Pancreas (tissue), 10 donors: ENCODE measurements around the gene EXOSC7. TPM values are rescaled to one million over a fixed set of nuclear protein-coding genes. Genes with fewer than 3 reads are reported as not detected.

ENCODE experiments used
- ATAC-seq, 4 donors: fragments of 200-7000 bp; cut with Tn5 transposase; one replicate each; pipeline versions ENCODE4 v1.8.0 to v1.9.1; 2020; ENCODE audit warnings: mild to moderate bottlenecking in 4 of 4, moderate library complexity in 4 of 4
- DNase-seq, 6 donors: peaks; one replicate each; pipeline ENCODE4 v3.0.0-alpha.2; 2020
- FAIRE-seq: peaks from 2 replicates; lab custom pipeline; 2012; peaks lifted over from hg19 to GRCh38; lab: Jason Lieb, UNC
- H3K27ac ChIP-seq, 4 donors: fragments of 200-600 bp; sonication (generic); 1 replicate in 3 of 4; 2 replicates in 1 of 4; pipeline versions ENCODE4 v1.5.0 to v1.8.0; 2020
- H3K27me3 ChIP-seq, 4 donors: fragments of 200-600 bp; one replicate each; pipeline ENCODE4 v1.8.0; 2021
- H3K36me3 ChIP-seq, 3 donors: fragments of 200-600 bp; sonication (generic) in 1 of 3; one replicate each; pipeline versions ENCODE4 v1.5.0 to v1.8.0; 2020 to 2021
- H3K4me1 ChIP-seq, 3 donors: fragments of 200-600 bp; one replicate each; pipeline ENCODE4 v1.8.0; 2021
- H3K4me3 ChIP-seq, 4 donors: fragments of 200-600 bp; sonication (generic) in 2 of 4; one replicate each; pipeline versions ENCODE4 v1.5.0 to v1.8.0; 2020 to 2021
- H3K9me3 ChIP-seq, 4 donors: fragments of 200-600 bp; one replicate each; pipeline ENCODE4 v1.8.0; 2021
- CTCF ChIP-seq, 4 donors: fragments of 200-600 bp; sonication (generic) in 3 of 4; IDR thresholded peaks; one replicate each; pipeline versions ENCODE4 v1.5.0 to v1.8.0; 2021; ENCODE audit warnings: antibody characterized with exemption in 4 of 4
- WGBS, 2 donors: extraction: QIAGEN DNeasy Blood & Tissue Kit; methylation state at CpG; one replicate each; pipeline ENCODE4 v1.1.7; 2013; 5-methylcytosine and 5-hydroxymethylcytosine counted together
- intact Hi-C, 3 donors: fragments of 100-400 bp; cut with DNase I; formaldehyde crosslinking; loops; one replicate each; pipeline versions ENCODE4 v1.11.1 to v1.14.2; 2022
- polyA plus RNA-seq, 2 donors: library from polyadenylated mRNA; stranded (reverse); fragments of 200-250 nt; gene quantifications; one replicate each; pipeline ENCODE4 v1.2.3, GENCODE V29; 2013
- total RNA-seq, 6 donors: library from RNA; stranded (reverse); fragmentation: NEBNext Ultra II Directional in 4 of 6; extraction: Animal tissue kit (Norgen Biotek cat#: 25700) in 4 of 6; gene quantifications; one replicate each; pipeline versions ENCODE4 v1.2.1 to v1.2.4, GENCODE V29; 2021 to 2023
- donor health status: healthy with polysubstance abuse.
- donor health status: DM: no; HTN: no; CAD: no; lungs with moderate emphysema.
- donor health status: DM: no; HTN: no; CAD: no.
- donor health status: control.
- donor health status: control.
- donor health status: Bipolar disorder and iron deficiency.
- donor health status: DM: yes; HTN: yes; CAD: no.
- donor health status: DM: no; HTN: no; CAD: no.
- donor health status: DM: no; HTN: no; CAD: no.
- donor health status: DM: yes; HTN: yes; CAD: no.

The EXOSC7 gene
- 10 to 100 TPM in 5 of 6 donors, 1 to 10 TPM in 1; 9.2 to 18.0 (median 13.0) TPM for total RNA-seq
- 10 to 100 TPM; 18.8 to 21.8 TPM for polyA plus RNA-seq

GRCh38 chr3:44976002-44976815 is at the start of gene EXOSC7, which contains the start of gene ZDHHC3:
EXOSC7 (plus strand) TSS chr3:44976244; CDS start chr3:44976278, 34 bp downstream.
ZDHHC3 (minus strand) TSS chr3:44976174; CDS start chr3:44959436, 16,738 bp downstream.
- DNase-seq (peak; percentile 79 to 94 (median 86)), FAIRE-seq (no peak), ATAC-seq (peak; percentile 91 to 96 (median 94))
- H3K9me3 ChIP-seq = no peaks in the 10 kb centered on the region
- TF ChIP-seq CTCF (IDR thresholded peaks at IDR 0.05) = no peak
- H3K4me3 ChIP-seq = peak within 1 kb of the TSS; percentile 71 to 95 (median 86)
- peaks cover 13 to 32% (median 16%) of the 10 kb centered on the region in 3 donors for H3K4me1 ChIP-seq
- WGBS, 2 donors = 0% methylated on average over 78 to 82 of the region's 82 CpGs
- H3K27me3 ChIP-seq = no peaks in the 10 kb centered on the region
- no peaks in the 10 kb centered on the region for H3K36me3 ChIP-seq
- peak within 1 kb of the TSS; percentile 64 to 80 (median 70) for H3K27ac ChIP-seq
- intact Hi-C loops = no loop called here

- DNase-seq (no peak), ATAC-seq (no peak), FAIRE-seq (no peak)
- no peak for TF ChIP-seq CTCF (IDR thresholded peaks at IDR 0.05)
- intact Hi-C loops = no loop called here
- H3K36me3 ChIP-seq = peaks cover 0 to 17% (median 0%) of the 10 kb centered on the region in 3 donors
- no peaks in the 10 kb centered on the region for H3K27me3 ChIP-seq
- 91 to 92% methylated on average over 7 of the region's 7 CpGs for WGBS, 2 donors
- H3K27ac ChIP-seq = no peak overlapping the region
- H3K4me3 ChIP-seq = no peak overlapping the region
- no peaks in the 10 kb centered on the region for H3K9me3 ChIP-seq
- no peaks in the 10 kb centered on the region for H3K4me1 ChIP-seq
These were observed 49.1 kb upstream of the EXOSC7 start for GRCh38 chr3:44926921-44927320.

- FAIRE-seq (no peak), ATAC-seq (no peak), DNase-seq (no peak)
- Histone ChIP-seq H3K9me3 (no peaks in the 10 kb centered on the region), H3K36me3 (peaks cover 0 to 17% (median 0%) of the 10 kb centered on the region in 3 donors), H3K27ac (no peak overlapping the region), H3K4me3 (no peak overlapping the region), H3K27me3 (no peaks in the 10 kb centered on the region), H3K4me1 (no peaks in the 10 kb centered on the region)
- 92 to 96% methylated on average over 7 of the region's 7 CpGs for WGBS, 2 donors
- TF ChIP-seq CTCF (IDR thresholded peaks at IDR 0.05) = no peak
- intact Hi-C loops = no loop called here
These were observed 48.7 kb upstream of the EXOSC7 start for GRCh38 chr3:44927371-44927770.

- Histone ChIP-seq H3K9me3 (no peaks in the 10 kb centered on the region), H3K4me3 (no peak overlapping the region), H3K27ac (no peak overlapping the region), H3K4me1 (no peaks in the 10 kb centered on the region), H3K27me3 (no peaks in the 10 kb centered on the region), H3K36me3 (peaks cover 0 to 17% (median 0%) of the 10 kb centered on the region in 3 donors)
- intact Hi-C loops = no loop called here
- FAIRE-seq (no peak), DNase-seq (no peak), ATAC-seq (no peak)
- TF ChIP-seq CTCF (IDR thresholded peaks at IDR 0.05) = no peak
- WGBS, 2 donors = 91 to 92% methylated on average over 5 of the region's 5 CpGs
These were observed 46.3 kb upstream of the EXOSC7 start for GRCh38 chr3:44929782-44930181.

- Histone ChIP-seq H3K4me3 (no peak overlapping the region), H3K4me1 (no peaks in the 10 kb centered on the region), H3K36me3 (peaks cover 0 to 15% (median 0%) of the 10 kb centered on the region in 3 donors), H3K9me3 (no peaks in the 10 kb centered on the region), H3K27me3 (no peaks in the 10 kb centered on the region), H3K27ac (no peak overlapping the region)
- FAIRE-seq (no peak), ATAC-seq (no peak), DNase-seq (no peak)
- TF ChIP-seq CTCF (IDR thresholded peaks at IDR 0.05) = no peak
- intact Hi-C loops = no loop called here
- 94 to 95% methylated on average over 2 of the region's 2 CpGs for WGBS, 2 donors
These were observed 45.1 kb upstream of the EXOSC7 start for GRCh38 chr3:44930911-44931310.
